ENCODE results near the gene RFPL4A.
"Not testable (repeated sequence)": the region's sequence is repeated elsewhere in the genome, so short reads cannot be mapped to it uniquely, and the experiment has no call there.

GRCh38 chr19:55756808-55757207 is 2.1 kb upstream of the RFPL4A start:
- TF ChIP-seq CTCF, POLR2A, POLR2AphosphoS5 (IDR thresholded peaks at IDR 0.05): not testable (repeated sequence)

Data from suprapubic skin (tissue), 4 donors.